Spleen (tissue), 7 donors: ENCODE measurements around the gene GDF2.

Experiments
- CTCF ChIP-seq, 11 experiments: fragments of 200-600 bp in 7 of 11; fragments of 450-650 bp in 4 of 11; sonication (generic) in 4 of 11; IDR thresholded peaks in 8 of 11; conservative IDR thresholded peaks in 3 of 11; 1 replicate in 7 of 11; 2 replicates in 4 of 11; pipeline versions ENCODE4 v1.4.0 to v1.8.0; 2016 to 2021; ENCODE audit warnings: antibody characterized with exemption in 11 of 11, inconsistent platforms in 4 of 11, mild to moderate bottlenecking in 1 of 11
- POLR2A ChIP-seq, 3 donors: fragments of 450-650 bp; IDR thresholded peaks; one replicate each; pipeline ENCODE4 v1.5.1; 2017; ENCODE audit warnings: antibody characterized with exemption in 3 of 3, mild to moderate bottlenecking in 1 of 3
- POLR2AphosphoS5 ChIP-seq, 3 donors: sonication (generic); formaldehyde crosslinking; IDR thresholded peaks; one replicate each; pipeline ENCODE4 v1.5.1; 2017; ENCODE audit warnings: antibody characterized with exemption in 3 of 3
- donor health status: DM: no; HTN: no; CAD: no; lungs with moderate emphysema.
- donor health status: DM: no; HTN: no; CAD: no.
- donor health status: DM: no; HTN: no; CAD: no.

GRCh38 chr10:47329855-47330254 is 7.6 kb downstream of the GDF2 start:
- TF ChIP-seq CTCF (IDR thresholded peaks at IDR 0.05 in 8 of 11, conservative IDR thresholded peaks at IDR 0.05 in 3 of 11) (no peak), POLR2AphosphoS5 (IDR thresholded peaks at IDR 0.05) (no peak), POLR2A (IDR thresholded peaks at IDR 0.05) (no peak)
